Liver (tissue), 3 donors: ENCODE measurements around the gene PFN3.
A peak's percentile ranks its signal among the peaks of the same experiment; 100 is the strongest.

Source experiments
- HNF4G ChIP-seq: IDR thresholded peaks from 2 replicates; pipeline ENCODE4 v1.6.1; 2016; ENCODE audit warnings: antibody characterized with exemption
- JUND ChIP-seq, 2 donors: IDR thresholded peaks; 2 replicates each; pipeline ENCODE4 v1.6.1; 2016; ENCODE audit warnings: antibody characterized with exemption in 2 of 2
- NR2F2 ChIP-seq: IDR thresholded peaks from 2 replicates; pipeline ENCODE4 v1.6.1; 2016; ENCODE audit warnings: antibody characterized with exemption
- RAD21 ChIP-seq, 2 donors: IDR thresholded peaks; 2 replicates each; pipeline ENCODE4 v1.6.1; 2016; ENCODE audit warnings: antibody characterized with exemption in 2 of 2, mild to moderate bottlenecking in 2 of 2
- RXRA ChIP-seq, 2 donors: IDR thresholded peaks; 2 replicates each; pipeline ENCODE4 v1.6.1; 2017 to 2018; ENCODE audit warnings: antibody characterized with exemption in 2 of 2, mild to moderate bottlenecking in 1 of 2
- SP1 ChIP-seq: IDR thresholded peaks from 2 replicates; pipeline ENCODE4 v1.6.1; 2018; ENCODE audit warnings: antibody characterized with exemption, mild to moderate bottlenecking
- TAF1 ChIP-seq: conservative IDR thresholded peaks from 2 replicates; pipeline ENCODE4 v1.6.1; 2016; ENCODE audit warnings: antibody characterized with exemption, mild to moderate bottlenecking
- YY1 ChIP-seq: IDR thresholded peaks from 2 replicates; pipeline ENCODE4 v1.6.1; 2016; ENCODE audit warnings: antibody characterized with exemption, mild to moderate bottlenecking
- TF ChIP-seq, protein P1 (sequence below): fragments of 150-350 bp; IDR thresholded peaks from 2 replicates; pipeline ENCODE4 v1.5.1; 2017; ENCODE audit warnings: improper control_type of control experiment, low read depth, low read length; ENCODE audit not compliant: missing input control
- TF ChIP-seq, protein P2 (sequence below): IDR thresholded peaks from 2 replicates; pipeline ENCODE4 v1.6.1; 2016; ENCODE audit warnings: antibody characterized with exemption
- TF ChIP-seq, protein P3 (sequence below): IDR thresholded peaks from 2 replicates; pipeline ENCODE4 v1.6.1; 2016; ENCODE audit warnings: antibody characterized with exemption, mild to moderate bottlenecking
- TF ChIP-seq, protein P4 (sequence below): IDR thresholded peaks from 2 replicates; pipeline ENCODE4 v1.6.1; 2016; ENCODE audit warnings: antibody characterized with exemption
- donor health status: healthy.
- donor health status: healthy.

DNA sequence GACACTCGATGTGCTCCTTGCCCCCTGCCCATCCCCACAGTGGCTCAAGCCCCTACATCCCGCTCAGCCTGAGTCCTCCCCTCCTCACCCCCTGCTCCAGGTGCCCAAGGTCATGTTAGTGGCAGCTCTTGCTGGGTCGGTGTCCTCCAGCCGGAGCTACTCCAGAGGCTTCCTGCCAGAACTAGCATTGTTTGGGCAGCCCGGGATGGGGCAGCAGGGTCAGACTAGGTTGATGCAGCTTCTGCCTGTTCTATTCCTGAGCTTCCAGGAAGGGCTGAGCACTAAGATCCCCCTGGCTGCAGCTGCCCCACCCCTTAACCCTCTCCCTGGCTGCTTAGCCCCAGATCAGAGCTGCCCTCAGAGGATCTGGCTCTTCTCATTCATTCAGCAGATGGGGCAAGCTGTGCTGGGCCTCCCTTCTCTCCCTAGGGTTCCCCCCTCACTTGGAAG is 42.1 kb downstream of the PFN3 start:
- TF ChIP-seq RAD21 (IDR thresholded peaks at IDR 0.05) = peak; percentile 18 to 37
- TF ChIP-seq, protein P1, sequence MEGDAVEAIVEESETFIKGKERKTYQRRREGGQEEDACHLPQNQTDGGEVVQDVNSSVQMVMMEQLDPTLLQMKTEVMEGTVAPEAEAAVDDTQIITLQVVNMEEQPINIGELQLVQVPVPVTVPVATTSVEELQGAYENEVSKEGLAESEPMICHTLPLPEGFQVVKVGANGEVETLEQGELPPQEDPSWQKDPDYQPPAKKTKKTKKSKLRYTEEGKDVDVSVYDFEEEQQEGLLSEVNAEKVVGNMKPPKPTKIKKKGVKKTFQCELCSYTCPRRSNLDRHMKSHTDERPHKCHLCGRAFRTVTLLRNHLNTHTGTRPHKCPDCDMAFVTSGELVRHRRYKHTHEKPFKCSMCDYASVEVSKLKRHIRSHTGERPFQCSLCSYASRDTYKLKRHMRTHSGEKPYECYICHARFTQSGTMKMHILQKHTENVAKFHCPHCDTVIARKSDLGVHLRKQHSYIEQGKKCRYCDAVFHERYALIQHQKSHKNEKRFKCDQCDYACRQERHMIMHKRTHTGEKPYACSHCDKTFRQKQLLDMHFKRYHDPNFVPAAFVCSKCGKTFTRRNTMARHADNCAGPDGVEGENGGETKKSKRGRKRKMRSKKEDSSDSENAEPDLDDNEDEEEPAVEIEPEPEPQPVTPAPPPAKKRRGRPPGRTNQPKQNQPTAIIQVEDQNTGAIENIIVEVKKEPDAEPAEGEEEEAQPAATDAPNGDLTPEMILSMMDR = no peak
- peak; percentile 86 to 93 for TF ChIP-seq RXRA (IDR thresholded peaks at IDR 0.05)
- TF ChIP-seq, protein P2, sequence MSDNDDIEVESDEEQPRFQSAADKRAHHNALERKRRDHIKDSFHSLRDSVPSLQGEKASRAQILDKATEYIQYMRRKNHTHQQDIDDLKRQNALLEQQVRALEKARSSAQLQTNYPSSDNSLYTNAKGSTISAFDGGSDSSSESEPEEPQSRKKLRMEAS = peak; percentile 63
- peak; percentile 74 for TF ChIP-seq SP1
- TF ChIP-seq, protein P3, sequence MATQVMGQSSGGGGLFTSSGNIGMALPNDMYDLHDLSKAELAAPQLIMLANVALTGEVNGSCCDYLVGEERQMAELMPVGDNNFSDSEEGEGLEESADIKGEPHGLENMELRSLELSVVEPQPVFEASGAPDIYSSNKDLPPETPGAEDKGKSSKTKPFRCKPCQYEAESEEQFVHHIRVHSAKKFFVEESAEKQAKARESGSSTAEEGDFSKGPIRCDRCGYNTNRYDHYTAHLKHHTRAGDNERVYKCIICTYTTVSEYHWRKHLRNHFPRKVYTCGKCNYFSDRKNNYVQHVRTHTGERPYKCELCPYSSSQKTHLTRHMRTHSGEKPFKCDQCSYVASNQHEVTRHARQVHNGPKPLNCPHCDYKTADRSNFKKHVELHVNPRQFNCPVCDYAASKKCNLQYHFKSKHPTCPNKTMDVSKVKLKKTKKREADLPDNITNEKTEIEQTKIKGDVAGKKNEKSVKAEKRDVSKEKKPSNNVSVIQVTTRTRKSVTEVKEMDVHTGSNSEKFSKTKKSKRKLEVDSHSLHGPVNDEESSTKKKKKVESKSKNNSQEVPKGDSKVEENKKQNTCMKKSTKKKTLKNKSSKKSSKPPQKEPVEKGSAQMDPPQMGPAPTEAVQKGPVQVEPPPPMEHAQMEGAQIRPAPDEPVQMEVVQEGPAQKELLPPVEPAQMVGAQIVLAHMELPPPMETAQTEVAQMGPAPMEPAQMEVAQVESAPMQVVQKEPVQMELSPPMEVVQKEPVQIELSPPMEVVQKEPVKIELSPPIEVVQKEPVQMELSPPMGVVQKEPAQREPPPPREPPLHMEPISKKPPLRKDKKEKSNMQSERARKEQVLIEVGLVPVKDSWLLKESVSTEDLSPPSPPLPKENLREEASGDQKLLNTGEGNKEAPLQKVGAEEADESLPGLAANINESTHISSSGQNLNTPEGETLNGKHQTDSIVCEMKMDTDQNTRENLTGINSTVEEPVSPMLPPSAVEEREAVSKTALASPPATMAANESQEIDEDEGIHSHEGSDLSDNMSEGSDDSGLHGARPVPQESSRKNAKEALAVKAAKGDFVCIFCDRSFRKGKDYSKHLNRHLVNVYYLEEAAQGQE = peak; percentile 61
- no peak for TF ChIP-seq TAF1
- TF ChIP-seq JUND (IDR thresholded peaks at IDR 0.05) = peak in 1 of 2 donors; percentile 16
- no peak for TF ChIP-seq NR2F2
- TF ChIP-seq YY1 = peak; percentile 62
- TF ChIP-seq HNF4G = no peak
- TF ChIP-seq, protein P4, sequence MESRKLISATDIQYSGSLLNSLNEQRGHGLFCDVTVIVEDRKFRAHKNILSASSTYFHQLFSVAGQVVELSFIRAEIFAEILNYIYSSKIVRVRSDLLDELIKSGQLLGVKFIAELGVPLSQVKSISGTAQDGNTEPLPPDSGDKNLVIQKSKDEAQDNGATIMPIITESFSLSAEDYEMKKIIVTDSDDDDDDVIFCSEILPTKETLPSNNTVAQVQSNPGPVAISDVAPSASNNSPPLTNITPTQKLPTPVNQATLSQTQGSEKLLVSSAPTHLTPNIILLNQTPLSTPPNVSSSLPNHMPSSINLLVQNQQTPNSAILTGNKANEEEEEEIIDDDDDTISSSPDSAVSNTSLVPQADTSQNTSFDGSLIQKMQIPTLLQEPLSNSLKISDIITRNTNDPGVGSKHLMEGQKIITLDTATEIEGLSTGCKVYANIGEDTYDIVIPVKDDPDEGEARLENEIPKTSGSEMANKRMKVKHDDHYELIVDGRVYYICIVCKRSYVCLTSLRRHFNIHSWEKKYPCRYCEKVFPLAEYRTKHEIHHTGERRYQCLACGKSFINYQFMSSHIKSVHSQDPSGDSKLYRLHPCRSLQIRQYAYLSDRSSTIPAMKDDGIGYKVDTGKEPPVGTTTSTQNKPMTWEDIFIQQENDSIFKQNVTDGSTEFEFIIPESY = no peak
